ENCODE measurements around the gene BSN.

The BSN gene

GRCh38 chr3:49611291-49611690 is 57.0 kb downstream of the BSN start:
- no peak for DNase-seq (ENCODE audit: low spot score)
- H2AK5ac ChIP-seq (ENCODE audit: low read depth, low read length) = no peak overlapping the region
- H3K14ac ChIP-seq (ENCODE audit: low read length) = no peak overlapping the region
- no peak overlapping the region for H3K4me3 ChIP-seq (ENCODE audit: low read length in 2 of 2)
- no peak overlapping the region for H3K4ac ChIP-seq (ENCODE audit: low read length)
- no peaks in the 10 kb centered on the region for H3K27me3 ChIP-seq (ENCODE audit: control insufficient read depth in 3 of 3, insufficient read depth in 3 of 3, low read depth in 1 of 3, low read length in 3 of 3)
- peaks cover 6 to 10% of the 10 kb centered on the region in 2 donors for H3K4me1 ChIP-seq (ENCODE audit: control insufficient read depth in 2 of 2, insufficient read depth in 1 of 2, low read depth in 1 of 2, low read length in 2 of 2)
- peaks cover 0 to 4% of the 10 kb centered on the region in 2 donors for H3K9me3 ChIP-seq (replicated peaks in 1 of 2; ENCODE audit: control insufficient read depth in 2 of 2, insufficient read depth in 1 of 2, low read depth in 1 of 2, low read length in 2 of 2)
- WGBS, 2 donors (ENCODE audit: extremely low coverage in 2 of 2, insufficient read length in 2 of 2, insufficient replicate concordance in 1 of 2) = no CpG with 5 or more reads among the region's 6 CpGs
- no peak overlapping the region for H4K91ac ChIP-seq (ENCODE audit: low read depth, low read length, poor library complexity)
- no peak overlapping the region for H3K18ac ChIP-seq (ENCODE audit: low read length)
- H2BK15ac ChIP-seq (ENCODE audit: low read length) = no peak overlapping the region
- no peak overlapping the region for H4K8ac ChIP-seq (ENCODE audit: low read depth, low read length)
- no peak overlapping the region for H3K4me2 ChIP-seq (ENCODE audit: insufficient read depth, low read length, poor library complexity, severe bottlenecking)
- H3K27ac ChIP-seq (replicated peaks; ENCODE audit: low read length) = no peak overlapping the region
- H3K79me1 ChIP-seq (ENCODE audit: low read depth, low read length) = peaks cover 1% of the 10 kb centered on the region
- no peak overlapping the region for H3K23ac ChIP-seq (ENCODE audit: low read depth, low read length, poor library complexity)
- H2AFZ ChIP-seq (ENCODE audit: low read length) = no peak overlapping the region
- H2BK5ac ChIP-seq (ENCODE audit: low read length) = no peak overlapping the region
- no peak overlapping the region for H2BK12ac ChIP-seq (ENCODE audit: low read length)
- no peak overlapping the region for H2BK120ac ChIP-seq (ENCODE audit: low read depth, low read length)
- H3K36me3 ChIP-seq (replicated peaks in 1 of 2; ENCODE audit: control insufficient read depth in 2 of 2, insufficient read depth in 2 of 2, low read length in 2 of 2) = no peaks in the 10 kb centered on the region
- no peak overlapping the region for H3K9ac ChIP-seq (ENCODE audit: low read depth, low read length, poor library complexity)

- no peaks in the 10 kb centered on the region for H3K79me1 ChIP-seq (ENCODE audit: low read depth, low read length)
- no peaks in the 10 kb centered on the region for H3K36me3 ChIP-seq (replicated peaks in 1 of 2; ENCODE audit: control insufficient read depth in 2 of 2, insufficient read depth in 2 of 2, low read length in 2 of 2)
- H3K9ac ChIP-seq (ENCODE audit: low read depth, low read length, poor library complexity) = no peak overlapping the region
- no peak overlapping the region for H4K91ac ChIP-seq (ENCODE audit: low read depth, low read length, poor library complexity)
- no peak overlapping the region for H3K4ac ChIP-seq (ENCODE audit: low read length)
- no peak overlapping the region for H2AK5ac ChIP-seq (ENCODE audit: low read depth, low read length)
- no peak overlapping the region for H2AFZ ChIP-seq (ENCODE audit: low read length)
- H3K23ac ChIP-seq (ENCODE audit: low read depth, low read length, poor library complexity) = no peak overlapping the region
- H4K8ac ChIP-seq (ENCODE audit: low read depth, low read length) = no peak overlapping the region
- H2BK120ac ChIP-seq (ENCODE audit: low read depth, low read length) = no peak overlapping the region
- DNase-seq (ENCODE audit: low spot score) = no peak
- H2BK15ac ChIP-seq (ENCODE audit: low read length) = no peak overlapping the region
- no peak overlapping the region for H3K4me2 ChIP-seq (ENCODE audit: insufficient read depth, low read length, poor library complexity, severe bottlenecking)
- H2BK12ac ChIP-seq (ENCODE audit: low read length) = no peak overlapping the region
- no peak overlapping the region for H2BK5ac ChIP-seq (ENCODE audit: low read length)
- H3K9me3 ChIP-seq (replicated peaks in 1 of 2; ENCODE audit: control insufficient read depth in 2 of 2, insufficient read depth in 1 of 2, low read depth in 1 of 2, low read length in 2 of 2) = peaks cover 0 to 4% of the 10 kb centered on the region in 2 donors
- no peaks in the 10 kb centered on the region for H3K27me3 ChIP-seq (ENCODE audit: control insufficient read depth in 3 of 3, insufficient read depth in 3 of 3, low read depth in 1 of 3, low read length in 3 of 3)
- peaks cover 9 to 14% of the 10 kb centered on the region in 2 donors for H3K4me1 ChIP-seq (ENCODE audit: control insufficient read depth in 2 of 2, insufficient read depth in 1 of 2, low read depth in 1 of 2, low read length in 2 of 2)
- no peak overlapping the region for H3K4me3 ChIP-seq (ENCODE audit: low read length in 2 of 2)
- H3K27ac ChIP-seq (replicated peaks; ENCODE audit: low read length) = no peak overlapping the region
- no peak overlapping the region for H3K14ac ChIP-seq (ENCODE audit: low read length)
- no peak overlapping the region for H3K18ac ChIP-seq (ENCODE audit: low read length)
Observed at GRCh38 chr3:49611719-49612118, 57.4 kb downstream of the BSN start.

GRCh38 chr3:49614936-49615335 is 60.7 kb downstream of the BSN start:
- Histone ChIP-seq H3K9me3 (replicated peaks in 1 of 2; ENCODE audit: control insufficient read depth in 2 of 2, insufficient read depth in 1 of 2, low read depth in 1 of 2, low read length in 2 of 2) (peaks cover 0 to 4% of the 10 kb centered on the region in 2 donors), H3K4ac (ENCODE audit: low read length) (no peak overlapping the region), H3K27me3 (ENCODE audit: control insufficient read depth in 3 of 3, insufficient read depth in 3 of 3, low read depth in 1 of 3, low read length in 3 of 3) (no peaks in the 10 kb centered on the region), H2BK5ac (ENCODE audit: low read length) (no peak overlapping the region), H4K91ac (ENCODE audit: low read depth, low read length, poor library complexity) (no peak overlapping the region), H3K14ac (ENCODE audit: low read length) (no peak overlapping the region), H3K18ac (ENCODE audit: low read length) (no peak overlapping the region), H2AFZ (ENCODE audit: low read length) (no peak overlapping the region), H3K36me3 (replicated peaks in 1 of 2; ENCODE audit: control insufficient read depth in 2 of 2, insufficient read depth in 2 of 2, low read length in 2 of 2) (no peaks in the 10 kb centered on the region), H3K4me2 (ENCODE audit: insufficient read depth, low read length, poor library complexity, severe bottlenecking) (no peak overlapping the region), H3K27ac (replicated peaks; ENCODE audit: low read length) (no peak overlapping the region), H3K4me3 (ENCODE audit: low read length in 2 of 2) (no peak overlapping the region), H3K23ac (ENCODE audit: low read depth, low read length, poor library complexity) (no peak overlapping the region), H2BK12ac (ENCODE audit: low read length) (no peak overlapping the region), H2BK120ac (ENCODE audit: low read depth, low read length) (no peak overlapping the region), H4K8ac (ENCODE audit: low read depth, low read length) (no peak overlapping the region), H3K9ac (ENCODE audit: low read depth, low read length, poor library complexity) (no peak overlapping the region), H2AK5ac (ENCODE audit: low read depth, low read length) (no peak overlapping the region), H2BK15ac (ENCODE audit: low read length) (no peak overlapping the region), H3K4me1 (ENCODE audit: control insufficient read depth in 2 of 2, insufficient read depth in 1 of 2, low read depth in 1 of 2, low read length in 2 of 2) (peaks cover 11 to 17% of the 10 kb centered on the region in 2 donors), H3K79me1 (ENCODE audit: low read depth, low read length) (no peaks in the 10 kb centered on the region)
- no CpG with 5 or more reads among the region's 1 CpG for WGBS, 2 donors (ENCODE audit: extremely low coverage in 2 of 2, insufficient read length in 2 of 2, insufficient replicate concordance in 1 of 2)
- DNase-seq (ENCODE audit: low spot score) = no peak

- H2BK120ac ChIP-seq (ENCODE audit: low read depth, low read length) = no peak overlapping the region
- no peaks in the 10 kb centered on the region for H3K36me3 ChIP-seq (replicated peaks in 1 of 2; ENCODE audit: control insufficient read depth in 2 of 2, insufficient read depth in 2 of 2, low read length in 2 of 2)
- no peak overlapping the region for H2AK5ac ChIP-seq (ENCODE audit: low read depth, low read length)
- no peak overlapping the region for H3K14ac ChIP-seq (ENCODE audit: low read length)
- no peak overlapping the region for H3K23ac ChIP-seq (ENCODE audit: low read depth, low read length, poor library complexity)
- H2AFZ ChIP-seq (ENCODE audit: low read length) = peak overlapping the region; percentile 92
- peak overlapping the region; percentile 58 for H3K27ac ChIP-seq (replicated peaks; ENCODE audit: low read length)
- H3K4me2 ChIP-seq (ENCODE audit: insufficient read depth, low read length, poor library complexity, severe bottlenecking) = no peak overlapping the region
- no peak for DNase-seq (ENCODE audit: low spot score)
- no peak overlapping the region for H3K4ac ChIP-seq (ENCODE audit: low read length)
- no peak overlapping the region for H3K4me3 ChIP-seq (ENCODE audit: low read length in 2 of 2)
- no peak overlapping the region for H2BK12ac ChIP-seq (ENCODE audit: low read length)
- no peak overlapping the region for H2BK5ac ChIP-seq (ENCODE audit: low read length)
- H3K79me1 ChIP-seq (ENCODE audit: low read depth, low read length) = no peaks in the 10 kb centered on the region
- peaks cover 0 to 4% of the 10 kb centered on the region in 2 donors for H3K9me3 ChIP-seq (replicated peaks in 1 of 2; ENCODE audit: control insufficient read depth in 2 of 2, insufficient read depth in 1 of 2, low read depth in 1 of 2, low read length in 2 of 2)
- H2BK15ac ChIP-seq (ENCODE audit: low read length) = no peak overlapping the region
- peaks cover 7 to 17% of the 10 kb centered on the region in 2 donors for H3K4me1 ChIP-seq (ENCODE audit: control insufficient read depth in 2 of 2, insufficient read depth in 1 of 2, low read depth in 1 of 2, low read length in 2 of 2)
- no peak overlapping the region for H4K91ac ChIP-seq (ENCODE audit: low read depth, low read length, poor library complexity)
- no peaks in the 10 kb centered on the region for H3K27me3 ChIP-seq (ENCODE audit: control insufficient read depth in 3 of 3, insufficient read depth in 3 of 3, low read depth in 1 of 3, low read length in 3 of 3)
- H4K8ac ChIP-seq (ENCODE audit: low read depth, low read length) = no peak overlapping the region
- no CpG with 5 or more reads among the region's 1 CpG for WGBS, 2 donors (ENCODE audit: extremely low coverage in 2 of 2, insufficient read length in 2 of 2, insufficient replicate concordance in 1 of 2)
- no peak overlapping the region for H3K9ac ChIP-seq (ENCODE audit: low read depth, low read length, poor library complexity)
- no peak overlapping the region for H3K18ac ChIP-seq (ENCODE audit: low read length)
Observed at GRCh38 chr3:49616061-49616460, 61.8 kb downstream of the BSN start.

All from neuronal stem cell (in vitro differentiated cells).